Large intestine (tissue), 3 donors: ENCODE results near the gene NPTX1. TPM values are rescaled to one million over a fixed set of nuclear protein-coding genes. Genes with fewer than 3 reads are reported as not detected.
A peak's percentile ranks its signal among the peaks of the same experiment; 100 is the strongest.

Source experiments
- DNase-seq, 2 donors: peaks; one replicate each; pipeline versions ENCODE4 v3.0.0 to v3.0.0-alpha.2; 2013
- H3K27ac ChIP-seq: one replicate; pipeline ENCODE4 v1.5.1; 2013; ENCODE audit warnings: low read length
- H3K27me3 ChIP-seq: 2 replicates; pipeline ENCODE4 v1.6.1; 2013; ENCODE audit warnings: low read length; ENCODE audit not compliant: control insufficient read depth, insufficient read depth
- H3K36me3 ChIP-seq: 2 replicates; pipeline ENCODE4 v1.6.1; 2013; ENCODE audit warnings: low read length; ENCODE audit not compliant: control insufficient read depth, insufficient read depth
- H3K4me1 ChIP-seq: one replicate; pipeline ENCODE4 v1.6.1; 2013; ENCODE audit warnings: low read length; ENCODE audit not compliant: control insufficient read depth, insufficient read depth
- H3K4me3 ChIP-seq: one replicate; pipeline ENCODE4 v1.5.1; 2013; ENCODE audit warnings: low read length
- H3K9me3 ChIP-seq: one replicate; pipeline ENCODE4 v1.6.1; 2013; ENCODE audit warnings: mild to moderate bottlenecking, low read depth, low read length, moderate library complexity; ENCODE audit not compliant: control insufficient read depth
- WGBS: methylation state at CpG from one replicate; pipeline ENCODE4 v1.1.5; 2013; ENCODE audit warnings: low lambda C conversion rate; ENCODE audit not compliant: insufficient coverage; 5-methylcytosine and 5-hydroxymethylcytosine counted together
- polyA plus RNA-seq: library from polyadenylated mRNA; unstranded; fragments of 120-200 nt; gene quantifications from one replicate; pipeline ENCODE4 v1.2.1, GENCODE V29; 2013

Gene NPTX1
- polyA plus RNA-seq, 1 donor = 1.3 TPM

- H3K36me3 ChIP-seq = no peaks in the 10 kb centered on the region
- H3K9me3 ChIP-seq = no peaks in the 10 kb centered on the region
- peaks cover 36% of the 10 kb centered on the region for H3K27me3 ChIP-seq
- no peak overlapping the region for H3K27ac ChIP-seq
- no peak overlapping the region for H3K4me3 ChIP-seq
- DNase-seq = no peak
- WGBS = no CpG with 5 or more reads among the region's 8 CpGs
- H3K4me1 ChIP-seq = peaks cover 8% of the 10 kb centered on the region
These were observed 18.4 kb downstream of the NPTX1 start for GRCh38 chr17:80458016-80458415.

GRCh38 chr17:80457236-80457856, 19.1 kb downstream of the NPTX1 start:
- H3K4me1 ChIP-seq = peaks cover 8% of the 10 kb centered on the region
- WGBS = no CpG with 5 or more reads among the region's 15 CpGs
- H3K27ac ChIP-seq = no peak overlapping the region
- DNase-seq = no peak
- no peaks in the 10 kb centered on the region for H3K9me3 ChIP-seq
- H3K4me3 ChIP-seq = no peak overlapping the region
- H3K27me3 ChIP-seq = peaks cover 36% of the 10 kb centered on the region
- no peaks in the 10 kb centered on the region for H3K36me3 ChIP-seq

GRCh38 chr17:80456465-80457235, 19.8 kb downstream of the NPTX1 start:
- WGBS = 100% methylated on average over 1 of the region's 21 CpGs
- DNase-seq = no peak
- Histone ChIP-seq H3K27me3 (peaks cover 30% of the 10 kb centered on the region), H3K4me1 (peaks cover 8% of the 10 kb centered on the region), H3K4me3 (no peak overlapping the region), H3K27ac (no peak overlapping the region), H3K36me3 (no peaks in the 10 kb centered on the region), H3K9me3 (no peaks in the 10 kb centered on the region)

- no peak for DNase-seq
- Histone ChIP-seq H3K27ac (no peak overlapping the region), H3K9me3 (no peaks in the 10 kb centered on the region), H3K4me1 (peaks cover 8% of the 10 kb centered on the region), H3K4me3 (no peak overlapping the region), H3K27me3 (peaks cover 22% of the 10 kb centered on the region), H3K36me3 (no peaks in the 10 kb centered on the region)
- no CpG with 5 or more reads among the region's 4 CpGs for WGBS
These were observed 20.6 kb downstream of the NPTX1 start for GRCh38 chr17:80455784-80456183.

- Histone ChIP-seq H3K9me3 (no peaks in the 10 kb centered on the region), H3K27ac (peak overlapping the region; percentile 93), H3K36me3 (no peaks in the 10 kb centered on the region), H3K4me1 (peaks cover 8% of the 10 kb centered on the region), H3K4me3 (peak overlapping the region; percentile 75), H3K27me3 (peaks cover 18% of the 10 kb centered on the region)
- 14% methylated on average over 8 of the region's 20 CpGs for WGBS
- DNase-seq = peak in 1 of 2 donors; percentile 42
These were observed 21.1 kb downstream of the NPTX1 start for GRCh38 chr17:80455336-80455710.

GRCh38 chr17:80454557-80455335, 21.7 kb downstream of the NPTX1 start:
- Histone ChIP-seq H3K4me3 (peak overlapping the region; percentile 75), H3K4me1 (peaks cover 8% of the 10 kb centered on the region), H3K9me3 (no peaks in the 10 kb centered on the region), H3K36me3 (no peaks in the 10 kb centered on the region), H3K27me3 (peaks cover 18% of the 10 kb centered on the region), H3K27ac (peak overlapping the region; percentile 93)
- peak; percentile 97 to 98 for DNase-seq
- WGBS = no CpG with 5 or more reads among the region's 88 CpGs

- peaks cover 18% of the 10 kb centered on the region for H3K27me3 ChIP-seq
- peak overlapping the region; percentile 75 for H3K4me3 ChIP-seq
- DNase-seq = no peak
- H3K36me3 ChIP-seq = no peaks in the 10 kb centered on the region
- peaks cover 8% of the 10 kb centered on the region for H3K4me1 ChIP-seq
- peak overlapping the region; percentile 65 for H3K27ac ChIP-seq
- no peaks in the 10 kb centered on the region for H3K9me3 ChIP-seq
- WGBS = no CpG with 5 or more reads among the region's 36 CpGs
These were observed 22.3 kb downstream of the NPTX1 start for GRCh38 chr17:80453998-80454556.

GRCh38 chr17:80453126-80453997, 23.0 kb downstream of the NPTX1 start:
- Histone ChIP-seq H3K4me3 (no peak overlapping the region), H3K27me3 (peaks cover 14% of the 10 kb centered on the region), H3K4me1 (peaks cover 8% of the 10 kb centered on the region), H3K36me3 (no peaks in the 10 kb centered on the region), H3K9me3 (no peaks in the 10 kb centered on the region), H3K27ac (no peak overlapping the region)
- WGBS = 100% methylated on average over 1 of the region's 19 CpGs
- no peak for DNase-seq

- Histone ChIP-seq H3K36me3 (no peaks in the 10 kb centered on the region), H3K4me1 (peaks cover 8% of the 10 kb centered on the region), H3K4me3 (no peak overlapping the region), H3K9me3 (no peaks in the 10 kb centered on the region), H3K27ac (no peak overlapping the region), H3K27me3 (peaks cover 6% of the 10 kb centered on the region)
- no CpG with 5 or more reads among the region's 14 CpGs for WGBS
- no peak for DNase-seq
These were observed 24.1 kb downstream of the NPTX1 start for GRCh38 chr17:80452173-80452915.
